H9 (cell line): ENCODE measurements around the gene NRIP3. TPM values are rescaled to one million over a fixed set of nuclear protein-coding genes. Genes with fewer than 3 reads are reported as not detected.

Experiments used
- DNase-seq: peaks from one replicate; pipeline ENCODE4 v3.0.0-alpha.2; 2017
- H2AFZ ChIP-seq: one replicate; pipeline ENCODE4 v1.6.1; 2013; ENCODE audit warnings: mild to moderate bottlenecking, low read length, control low read depth, moderate library complexity
- H2AK5ac ChIP-seq: 2 replicates; pipeline ENCODE4 v1.6.1; 2013; ENCODE audit warnings: low read length, control low read depth, mixed read lengths; ENCODE audit not compliant: insufficient read length
- H2BK120ac ChIP-seq: one replicate; pipeline ENCODE4 v1.6.1; 2013; ENCODE audit warnings: low read depth, mild to moderate bottlenecking, low read length, control low read depth, inconsistent platforms; ENCODE audit not compliant: poor library complexity, severe bottlenecking
- H2BK12ac ChIP-seq: 2 replicates; pipeline ENCODE4 v1.6.1; 2013; ENCODE audit warnings: low read length, control low read depth, mixed read lengths, low read depth; ENCODE audit not compliant: insufficient read length
- H2BK15ac ChIP-seq: 2 replicates; pipeline ENCODE4 v1.6.1; 2013; ENCODE audit warnings: low read depth, low read length, control low read depth
- H2BK20ac ChIP-seq: one replicate; pipeline ENCODE4 v1.6.1; 2013; ENCODE audit warnings: low read depth, mild to moderate bottlenecking, low read length, control low read depth, inconsistent platforms; ENCODE audit not compliant: poor library complexity, severe bottlenecking
- H2BK5ac ChIP-seq: 2 replicates; pipeline ENCODE4 v1.6.1; 2013; ENCODE audit warnings: low read length, control low read depth, mixed read lengths; ENCODE audit not compliant: insufficient read length
- H3K14ac ChIP-seq: 2 replicates; pipeline ENCODE4 v1.6.1; 2013; ENCODE audit warnings: low read length, control low read depth; ENCODE audit not compliant: insufficient read depth
- H3K18ac ChIP-seq: 2 replicates; pipeline ENCODE4 v1.6.1; 2013; ENCODE audit warnings: low read depth, mild to moderate bottlenecking, mixed read lengths, low read length, control low read depth; ENCODE audit not compliant: insufficient read length
- H3K23ac ChIP-seq: 2 replicates; pipeline ENCODE4 v1.6.1; 2013; ENCODE audit warnings: low read length, control low read depth, mixed read lengths, low read depth; ENCODE audit not compliant: insufficient read length
- H3K23me2 ChIP-seq: 2 replicates; pipeline ENCODE4 v1.6.1; 2013; ENCODE audit warnings: low read depth, mild to moderate bottlenecking, mixed read lengths, low read length, control low read depth; ENCODE audit not compliant: insufficient read length, poor library complexity, severe bottlenecking
- H3K27ac ChIP-seq: 2 replicates; pipeline ENCODE4 v1.5.1; 2013; ENCODE audit warnings: low read length, control low read depth, mixed read lengths, low read depth; ENCODE audit not compliant: insufficient read length
- H3K27me3 ChIP-seq: 2 replicates; pipeline ENCODE4 v1.6.1; 2013; ENCODE audit warnings: low read length, control low read depth, inconsistent platforms; ENCODE audit not compliant: insufficient read depth
- H3K4ac ChIP-seq: 2 replicates; pipeline ENCODE4 v1.6.1; 2013; ENCODE audit warnings: low read depth, mild to moderate bottlenecking, control low read depth, inconsistent platforms, low read length, moderate library complexity
- H3K4me1 ChIP-seq: 2 replicates; pipeline ENCODE4 v1.6.1; 2013; ENCODE audit warnings: low read length, control low read depth, inconsistent platforms; ENCODE audit not compliant: insufficient read depth
- H3K4me2 ChIP-seq: 2 replicates; pipeline ENCODE4 v1.6.1; 2013; ENCODE audit warnings: low read length, control low read depth, mixed read lengths; ENCODE audit not compliant: insufficient read length, insufficient read depth
- H3K56ac ChIP-seq: 2 replicates; pipeline ENCODE4 v1.6.1; 2013; ENCODE audit warnings: low read depth, mild to moderate bottlenecking, mixed read lengths, low read length, control low read depth; ENCODE audit not compliant: insufficient read length
- H3K79me1 ChIP-seq: 2 replicates; pipeline ENCODE4 v1.6.1; 2013; ENCODE audit warnings: low read depth, mild to moderate bottlenecking, moderate library complexity, low read length, control low read depth, inconsistent platforms; ENCODE audit not compliant: insufficient read depth, poor library complexity, severe bottlenecking
- H3K79me2 ChIP-seq: 2 replicates; pipeline ENCODE4 v1.6.1; 2013; ENCODE audit warnings: low read length, control low read depth, inconsistent platforms; ENCODE audit not compliant: insufficient read depth
- H3K9ac ChIP-seq: 2 replicates; pipeline ENCODE4 v1.6.1; 2013; ENCODE audit warnings: low read length, control low read depth, mixed read lengths; ENCODE audit not compliant: insufficient read length; ENCODE audit errors: extremely low read depth
- H3K9me3 ChIP-seq: one replicate; pipeline ENCODE4 v1.6.1; 2013; ENCODE audit warnings: low read depth, low read length, inconsistent platforms; ENCODE audit not compliant: control insufficient read depth
- H3T11ph ChIP-seq: one replicate; pipeline ENCODE4 v1.6.1; 2013; ENCODE audit warnings: mild to moderate bottlenecking, low read length, control low read depth, inconsistent platforms
- H4K20me1 ChIP-seq: one replicate; pipeline ENCODE4 v1.6.1; 2013; ENCODE audit not compliant: control insufficient read depth, insufficient read length, insufficient read depth
- H4K5ac ChIP-seq: 2 replicates; pipeline ENCODE4 v1.6.1; 2013; ENCODE audit warnings: low read depth, mild to moderate bottlenecking, mixed read lengths, low read length, control low read depth; ENCODE audit not compliant: insufficient read length
- H4K8ac ChIP-seq: replicated peaks from 2 replicates; pipeline ENCODE4 v1.6.1; 2013; ENCODE audit warnings: low read length, control low read depth, mixed read lengths, low read depth; ENCODE audit not compliant: insufficient read length
- H4K91ac ChIP-seq: 2 replicates; pipeline ENCODE4 v1.6.1; 2013; ENCODE audit warnings: low read depth, mild to moderate bottlenecking, moderate library complexity, mixed read lengths, low read length, control low read depth; ENCODE audit not compliant: insufficient read length
- H3K27ac Mint-ChIP-seq, 3 experiments: 2 replicates in 2 of 3; 3 replicates in 1 of 3; pipeline ENCODE4 v1.8.0; 2020 to 2021; ENCODE audit warnings: mixed read lengths in 3 of 3, mild to moderate bottlenecking in 1 of 3, moderate library complexity in 1 of 3
- H3K27me3 Mint-ChIP-seq: 2 replicates; pipeline ENCODE4 v1.8.0; 2021; ENCODE audit warnings: low read depth, mild to moderate bottlenecking, moderate library complexity, mixed read lengths
- H3K36me3 Mint-ChIP-seq, 3 experiments: 2 replicates in 2 of 3; 3 replicates in 1 of 3; pipeline ENCODE4 v1.8.0; 2020 to 2021; ENCODE audit warnings: low read depth in 3 of 3, mixed read lengths in 3 of 3; ENCODE audit not compliant: insufficient read depth in 1 of 3
- H3K4me1 Mint-ChIP-seq, 2 experiments: 2 replicates each; pipeline ENCODE4 v1.8.0; 2020; ENCODE audit warnings: mixed read lengths in 2 of 2
- H3K4me3 Mint-ChIP-seq, 2 experiments: 2 replicates in 1 of 2; 3 replicates in 1 of 2; pipeline ENCODE4 v1.8.0; 2020 to 2021; ENCODE audit warnings: mild to moderate bottlenecking in 2 of 2, mixed read lengths in 2 of 2, moderate library complexity in 1 of 2
- H3K9me3 Mint-ChIP-seq, 2 experiments: 2 replicates in 1 of 2; 3 replicates in 1 of 2; pipeline ENCODE4 v1.8.0; 2020; ENCODE audit warnings: mild to moderate bottlenecking in 2 of 2, mixed read lengths in 2 of 2, moderate library complexity in 1 of 2
- CTCF ChIP-seq: fragments of 200-600 bp; sonication (generic); conservative IDR thresholded peaks from 3 replicates; pipeline ENCODE4 v1.8.0; 2021; ENCODE audit warnings: antibody characterized with exemption, mild to moderate bottlenecking
- WGBS: extraction: QIAGEN DNeasy Blood & Tissue Kit; methylation state at CpG from one replicate; pipeline ENCODE4 v1.1.7; 2013; ENCODE audit warnings: missing lambda C conversion rate, low lambda C conversion rate, mixed read lengths; ENCODE audit not compliant: insufficient read length; ENCODE audit errors: extremely low coverage; 5-methylcytosine and 5-hydroxymethylcytosine counted together
- total RNA-seq: library from RNA; stranded (reverse); gene quantifications from 2 replicates; pipeline ENCODE4 v1.2.1, GENCODE V29; 2021

Gene NRIP3
- total RNA-seq, 1 experiment from 2014 or later = 4.2 TPM

GRCh38 chr11:9002920-9003572, 755 bp downstream of the NRIP3 start:
- Mint-ChIP-seq H3K4me3 (peak overlapping the region; percentile 55 to 82), H3K4me1 (peaks cover 4 to 15% of the 10 kb centered on the region in 2 experiments), H3K9me3 (no peaks in the 10 kb centered on the region), H3K36me3 (no peaks in the 10 kb centered on the region), H3K27ac (no peak overlapping the region), H3K27me3 (peaks cover 74% of the 10 kb centered on the region)
- Histone ChIP-seq H3K79me1 (no peaks in the 10 kb centered on the region), H3K56ac (no peak overlapping the region), H3T11ph (no peak overlapping the region), H3K14ac (no peak overlapping the region; the same call in 1 of the 2 replicates), H3K9ac (no peak overlapping the region), H2BK5ac (no peak overlapping the region), H2BK15ac (no peak overlapping the region), H3K9me3 (no peaks in the 10 kb centered on the region), H3K18ac (no peak overlapping the region), H2AK5ac (no peak overlapping the region), H2BK12ac (no peak overlapping the region), H3K23me2 (peaks cover 8% of the 10 kb centered on the region), H3K4me1 (no peaks in the 10 kb centered on the region), H3K27ac (no peak overlapping the region), H3K23ac (no peak overlapping the region), H4K91ac (no peak overlapping the region), H4K8ac (no peak overlapping the region), H3K4ac (no peak overlapping the region), H2AFZ (no peak overlapping the region), H3K4me2 (peak overlapping the region; percentile 83), H2BK20ac (no peak overlapping the region), H4K20me1 (no peaks in the 10 kb centered on the region), H4K5ac (no peak overlapping the region), H3K79me2 (no peaks in the 10 kb centered on the region), H2BK120ac (no peak overlapping the region), H3K27me3 (peaks cover 27% of the 10 kb centered on the region)
- WGBS = no CpG with 5 or more reads among the region's 8 CpGs
- TF ChIP-seq CTCF = no peak
- DNase-seq = no peak
